Hepatocyte (in vitro differentiated cells): ENCODE results near the gene SPAG6. TPM values are rescaled to one million over a fixed set of nuclear protein-coding genes. Genes with fewer than 3 reads are reported as not detected.
A peak's percentile ranks its signal among the peaks of the same experiment; 100 is the strongest.

ENCODE experiments used
- DNase-seq: peaks from one replicate; pipeline ENCODE4 v3.0.0-alpha.2; 2016; ENCODE audit warnings: low spot score
- H2AFZ ChIP-seq: fragments of 200-600 bp; sonication (generic); 2 replicates; pipeline ENCODE4 v1.6.0; 2016; ENCODE audit warnings: antibody characterized with exemption, mild to moderate bottlenecking
- H3K27ac ChIP-seq: fragments of 200-600 bp; sonication (generic); 2 replicates; pipeline ENCODE4 v1.5.1; 2016; ENCODE audit warnings: mild to moderate bottlenecking
- H3K27me3 ChIP-seq: fragments of 200-600 bp; sonication (generic); 2 replicates; pipeline ENCODE4 v1.6.1; 2016
- H3K36me3 ChIP-seq: fragments of 200-600 bp; sonication (generic); replicated peaks from 2 replicates; pipeline ENCODE4 v1.5.1; 2016; ENCODE audit warnings: low read depth; ENCODE audit not compliant: insufficient read depth
- H3K4me1 ChIP-seq: fragments of 200-600 bp; sonication (generic); 2 replicates; pipeline ENCODE4 v1.5.1; 2016; ENCODE audit warnings: mild to moderate bottlenecking, moderate library complexity; ENCODE audit not compliant: insufficient read depth
- H3K4me2 ChIP-seq: fragments of 200-600 bp; sonication (generic); 2 replicates; pipeline ENCODE4 v1.6.0; 2016
- H3K4me3 ChIP-seq: fragments of 200-600 bp; sonication (generic); 2 replicates; pipeline ENCODE4 v1.5.1; 2016; ENCODE audit warnings: mild to moderate bottlenecking
- H3K79me2 ChIP-seq: fragments of 200-600 bp; sonication (generic); 2 replicates; pipeline ENCODE4 v1.6.0; 2017; ENCODE audit warnings: mild to moderate bottlenecking
- H3K9me2 ChIP-seq: fragments of 200-600 bp; sonication (generic); replicated peaks from 2 replicates; pipeline ENCODE4 v1.6.0; 2017; ENCODE audit warnings: mild to moderate bottlenecking; ENCODE audit not compliant: insufficient read depth
- H3K9me3 ChIP-seq: fragments of 200-600 bp; sonication (generic); 2 replicates; pipeline ENCODE4 v1.5.1; 2016; ENCODE audit warnings: low read depth, mild to moderate bottlenecking
- H4K20me1 ChIP-seq: fragments of 200-600 bp; sonication (generic); 2 replicates; pipeline ENCODE4 v1.6.0; 2016; ENCODE audit warnings: mild to moderate bottlenecking; ENCODE audit not compliant: insufficient read depth, poor library complexity, severe bottlenecking
- CTCF ChIP-seq: fragments of 200-600 bp; sonication (generic); IDR thresholded peaks from 2 replicates; pipeline ENCODE4 v1.5.1; 2016; ENCODE audit warnings: antibody characterized with exemption, mild to moderate bottlenecking; ENCODE audit not compliant: poor library complexity
- EZH2 ChIP-seq: fragments of 200-600 bp; sonication (generic); IDR thresholded peaks from 2 replicates; pipeline ENCODE4 v1.6.1; 2016; ENCODE audit warnings: antibody characterized with exemption, mild to moderate bottlenecking, borderline replicate concordance
- EZH2phosphoT487 ChIP-seq: fragments of 200-600 bp; sonication (generic); IDR thresholded peaks from one replicate; pipeline ENCODE4 v1.6.1; 2018; ENCODE audit warnings: antibody characterized with exemption, mild to moderate bottlenecking, low read depth, moderate library complexity; ENCODE audit not compliant: unreplicated experiment, severe bottlenecking
- WGBS: methylation state at CpG from one replicate; pipeline ENCODE4 v1.1.6; 2016; ENCODE audit warnings: low lambda C conversion rate; ENCODE audit errors: missing lambda C conversion rate; 5-methylcytosine and 5-hydroxymethylcytosine counted together
- polyA plus RNA-seq: library from polyadenylated mRNA; unstranded; fragments of >200 nt; fragmentation: Nextera tagmentation; extraction: Ambion mirVana; gene quantifications from 2 replicates; pipeline ENCODE4 v1.2.1, GENCODE V29; 2016
- total RNA-seq: library from RNA; depleted of rRNA; stranded (reverse); fragments of >200 nt; gene quantifications from 2 replicates; pipeline ENCODE4 v1.2.3, GENCODE V29; 2014

Gene SPAG6
- total and polyA plus RNA-seq, 2 experiments from 2014 or later = 0.17 TPM; not detected in 1

- DNase-seq = peak; percentile 66
- peaks cover 26% of the 10 kb centered on the region for H3K4me1 ChIP-seq
- peaks cover 84% of the 10 kb centered on the region for H3K27me3 ChIP-seq
- no peak overlapping the region for H3K27ac ChIP-seq
- H3K9me2 ChIP-seq = no peaks in the 10 kb centered on the region
- no peaks in the 10 kb centered on the region for H3K9me3 ChIP-seq
- TF ChIP-seq EZH2phosphoT487 (peak; percentile 21), CTCF (no peak), EZH2 (peak; percentile 28)
- H3K36me3 ChIP-seq = no peaks in the 10 kb centered on the region
- H3K79me2 ChIP-seq = no peaks in the 10 kb centered on the region
- no peaks in the 10 kb centered on the region for H4K20me1 ChIP-seq
- 3% methylated on average over 72 of the region's 73 CpGs for WGBS
- H2AFZ ChIP-seq = peak overlapping the region; percentile 85
- peak overlapping the region; percentile 38 for H3K4me3 ChIP-seq
- H3K4me2 ChIP-seq = peak overlapping the region; percentile 91
Measured at GRCh38 chr10:22334414-22335172, 10.7 kb upstream of the SPAG6 start.

GRCh38 chr10:22335173-22335933 lies 9.9 kb upstream of the SPAG6 start:
- Histone ChIP-seq H3K4me3 (peak overlapping the region; percentile 38), H3K27ac (no peak overlapping the region)
- peak; percentile 72 for DNase-seq

GRCh38 chr10:22338185-22338900 lies 7.0 kb upstream of the SPAG6 start:
- Histone ChIP-seq H4K20me1 (no peaks in the 10 kb centered on the region), H3K9me2 (no peaks in the 10 kb centered on the region), H3K4me1 (peaks cover 37% of the 10 kb centered on the region), H3K4me2 (no peak overlapping the region), H3K27me3 (peaks cover 86% of the 10 kb centered on the region), H3K4me3 (no peak overlapping the region), H3K9me3 (no peaks in the 10 kb centered on the region), H3K79me2 (no peaks in the 10 kb centered on the region), H3K27ac (no peak overlapping the region), H2AFZ (no peak overlapping the region), H3K36me3 (no peaks in the 10 kb centered on the region)
- TF ChIP-seq EZH2 = no peak
- no peak for TF ChIP-seq CTCF
- TF ChIP-seq EZH2phosphoT487 = peak; percentile 60
- 18% methylated on average over 9 of the region's 9 CpGs for WGBS
- no peak for DNase-seq

More at GRCh38 chr10:22335173-22335933, 9.9 kb upstream of the SPAG6 start:
- 4% methylated on average over 71 of the region's 71 CpGs for WGBS
- peaks cover 30% of the 10 kb centered on the region for H3K4me1 ChIP-seq
- no peaks in the 10 kb centered on the region for H3K9me2 ChIP-seq
- H3K4me2 ChIP-seq = peak overlapping the region; percentile 91
- no peaks in the 10 kb centered on the region for H3K36me3 ChIP-seq
- H3K79me2 ChIP-seq = no peaks in the 10 kb centered on the region
- no peaks in the 10 kb centered on the region for H4K20me1 ChIP-seq
- H3K9me3 ChIP-seq = no peaks in the 10 kb centered on the region
- TF ChIP-seq EZH2 (peak; percentile 67), CTCF (no peak), EZH2phosphoT487 (peak; percentile 32)
- H2AFZ ChIP-seq = peak overlapping the region; percentile 85
- peaks cover 84% of the 10 kb centered on the region for H3K27me3 ChIP-seq
